HG02840 (cell line): ENCODE results near the gene SLC16A9.
A peak's percentile ranks its signal among the peaks of the same experiment; 100 is the strongest.

Experiments
- ATAC-seq: cut with Tn5 transposase; IDR thresholded peaks from one replicate; pipeline ENCODE4 v1.9.1; 2021; ENCODE audit warnings: mild to moderate bottlenecking, moderate library complexity, moderate number of reproducible peaks; ENCODE audit not compliant: unreplicated experiment, low FRiP score

The SLC16A9 gene

DNA sequence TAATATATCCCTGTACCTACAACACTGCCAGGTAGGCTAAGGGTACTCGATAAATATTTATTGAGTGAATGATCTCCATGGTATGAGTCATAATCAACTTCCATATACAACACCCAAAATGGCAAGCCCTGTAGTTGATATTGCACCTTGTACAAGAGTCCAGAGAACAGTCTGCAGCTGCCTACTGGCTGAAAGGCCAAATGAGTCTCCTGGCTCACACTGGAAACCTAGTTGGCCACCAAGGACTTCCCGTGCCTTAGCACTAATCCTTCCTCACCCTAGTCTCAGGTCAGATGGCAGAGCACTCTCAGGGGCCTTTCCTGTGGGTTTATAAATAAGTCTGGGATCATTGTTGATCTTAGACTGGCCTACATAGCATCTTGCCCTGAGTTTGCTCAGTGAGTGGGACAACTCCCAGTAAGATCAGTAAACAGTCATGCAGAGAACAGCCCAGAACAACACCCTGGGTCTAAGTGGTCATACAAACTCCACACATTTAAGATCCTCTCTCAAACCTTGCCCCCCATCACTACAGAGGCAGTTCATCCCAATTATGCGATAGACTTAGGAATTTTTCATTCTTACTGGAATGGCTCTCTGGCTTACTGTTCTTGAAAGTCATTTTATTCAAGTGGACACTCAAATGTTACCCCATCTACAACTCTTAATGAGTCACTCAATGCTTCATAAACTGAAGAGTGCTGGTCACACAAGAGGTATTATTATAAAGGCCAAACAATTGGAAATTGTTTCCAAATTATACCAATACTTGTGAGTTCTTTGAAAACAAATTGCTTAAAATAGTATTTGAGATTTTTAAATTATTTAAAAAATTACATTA, 14.7 kb upstream of the SLC16A9 start:
- ATAC-seq: no peak

DNA sequence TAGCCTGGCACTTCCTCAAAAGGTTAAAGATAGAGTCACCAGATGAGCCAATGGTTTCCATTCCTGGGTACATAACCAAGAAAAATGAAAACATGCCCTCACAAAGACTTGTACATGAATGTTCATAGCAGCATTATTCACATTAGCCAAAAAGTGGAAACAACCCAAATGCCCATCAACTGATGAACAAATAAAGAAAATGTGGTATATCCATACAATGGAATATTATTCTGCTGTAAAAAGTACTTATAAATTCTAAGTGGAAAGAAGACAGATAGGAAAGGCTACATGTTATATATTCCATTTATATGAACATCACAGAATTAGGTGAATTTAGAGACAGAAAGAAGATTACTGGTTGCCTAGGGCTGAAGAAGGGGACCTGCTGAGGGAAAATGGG, 10.7 kb upstream of the SLC16A9 start:
- ATAC-seq: no peak

DNA sequence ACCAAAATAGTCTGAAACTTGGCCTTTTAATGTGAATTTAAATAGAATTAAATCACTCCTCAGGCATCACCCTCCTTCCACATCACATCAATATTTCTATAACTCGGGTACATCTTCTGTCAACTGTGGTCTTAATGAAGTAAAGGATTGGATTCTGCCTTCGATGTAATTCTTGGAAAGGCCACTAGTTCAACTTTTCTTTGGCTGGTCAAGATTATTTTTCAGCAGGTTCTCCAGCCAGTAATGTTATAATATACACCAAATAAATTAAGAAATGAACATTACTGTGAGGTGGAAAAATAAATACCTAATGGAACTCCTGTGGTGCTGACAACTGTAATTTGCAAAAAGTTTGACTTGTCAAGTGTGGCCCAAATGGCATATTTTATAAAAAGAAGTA, 9.7 kb upstream of the SLC16A9 start:
- no peak for ATAC-seq

DNA sequence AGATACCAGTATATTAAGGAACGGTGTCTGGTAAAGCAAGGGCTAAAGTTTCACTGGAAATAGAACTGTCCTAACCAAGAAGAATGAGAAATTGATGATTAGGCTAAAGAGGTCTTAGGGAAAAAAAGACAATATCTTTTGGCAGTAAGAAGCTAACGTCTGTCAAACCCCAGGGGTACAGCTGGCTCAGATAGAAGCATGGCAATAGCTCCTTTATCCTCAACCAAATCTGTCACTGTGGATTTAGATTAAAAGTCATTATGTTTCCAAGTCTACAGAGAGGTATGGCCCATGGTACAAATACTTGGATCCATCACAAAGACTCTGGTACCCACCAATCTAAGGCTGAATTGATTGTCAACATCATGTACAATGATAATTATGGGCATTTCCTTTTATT, 8.6 kb upstream of the SLC16A9 start:
- ATAC-seq: no peak

DNA sequence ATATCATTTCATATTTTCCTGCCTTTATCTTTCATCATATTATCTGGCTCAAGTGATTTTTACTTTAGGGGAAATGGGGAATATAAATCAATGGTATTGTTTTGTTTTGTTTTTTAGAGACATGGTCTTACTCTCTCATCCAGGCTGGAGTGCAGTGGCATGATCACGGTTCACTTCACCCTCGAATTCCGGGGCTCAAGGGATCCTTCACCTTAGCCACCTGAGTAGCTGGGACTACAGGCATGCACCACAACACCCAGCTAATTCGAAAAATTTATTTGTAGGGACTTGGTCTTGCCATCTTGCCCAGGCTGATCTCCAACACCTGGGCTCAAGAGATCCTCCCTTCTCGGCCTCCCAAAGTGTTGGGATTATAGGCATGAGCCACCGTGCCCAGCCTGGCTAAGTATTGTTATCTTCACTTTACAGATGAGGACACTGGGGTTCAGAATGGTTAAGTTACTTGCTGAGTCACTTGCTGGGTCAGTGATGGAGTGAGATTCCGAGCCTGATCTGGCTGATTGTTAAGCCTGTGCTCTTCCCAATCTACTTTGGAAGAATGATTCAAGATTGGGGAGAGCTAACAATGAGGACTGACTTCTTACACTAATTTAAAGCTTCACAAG, 3.7 kb upstream of the SLC16A9 start:
- no peak for ATAC-seq

DNA sequence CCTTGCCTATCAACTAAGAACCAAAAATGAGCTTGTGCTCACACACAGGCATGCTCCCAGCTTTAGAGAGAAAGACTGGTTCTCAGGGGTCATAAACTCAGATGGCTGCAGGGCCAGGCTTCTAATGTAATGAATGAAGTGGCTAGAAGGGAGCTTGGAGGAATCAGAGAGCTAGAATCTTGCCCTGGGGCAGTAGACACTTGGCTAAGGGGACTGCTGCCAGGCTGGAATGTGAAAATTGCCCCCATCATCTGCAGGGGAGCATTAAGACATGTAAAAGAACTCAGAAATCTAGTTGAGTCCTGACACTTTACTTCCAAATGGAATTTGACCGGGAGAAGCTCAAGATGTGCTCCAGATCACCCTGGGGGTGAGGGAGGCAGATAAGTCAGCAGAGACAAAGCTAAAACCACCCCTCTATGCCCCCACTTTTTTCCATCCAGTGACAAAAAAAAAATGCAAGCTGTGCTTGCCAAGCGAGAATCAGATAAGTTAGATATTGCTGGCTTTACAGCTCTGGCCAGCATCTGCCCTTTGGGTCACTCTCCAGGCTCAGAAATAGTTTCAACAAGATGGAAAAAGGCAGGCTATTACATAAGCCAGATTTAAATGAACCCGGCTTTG, 2.3 kb upstream of the SLC16A9 start:
- ATAC-seq: no peak

DNA sequence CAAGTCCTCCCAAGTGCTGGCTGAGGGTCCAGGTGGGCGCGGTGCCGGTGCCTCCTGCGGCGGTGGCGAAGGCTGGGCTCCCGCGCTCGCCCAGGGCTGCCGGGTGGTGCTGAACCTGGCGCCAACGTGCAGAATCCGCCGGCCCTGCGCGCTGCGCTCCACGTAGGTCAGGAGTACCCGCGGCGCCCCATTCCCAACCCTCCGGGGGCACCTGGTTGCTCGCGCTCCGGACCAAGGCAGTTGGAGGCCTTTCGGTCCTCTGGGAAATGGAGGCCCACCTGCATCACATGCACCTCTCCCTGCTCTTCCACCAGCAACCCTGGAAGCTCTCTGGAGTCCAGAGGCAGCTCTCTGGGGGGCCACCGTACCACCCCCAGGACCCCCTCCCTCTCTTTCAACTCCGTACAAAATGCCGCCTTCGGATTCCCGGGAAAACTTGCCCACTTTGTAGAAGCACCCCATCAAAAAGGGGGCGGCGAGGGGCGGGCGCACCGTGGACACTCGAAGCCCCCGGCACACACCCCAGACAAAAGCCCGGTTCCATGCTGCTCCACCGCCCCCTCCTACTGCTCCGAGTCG, 745 bp downstream of the SLC16A9 start:
- ATAC-seq: peak; percentile 23

DNA sequence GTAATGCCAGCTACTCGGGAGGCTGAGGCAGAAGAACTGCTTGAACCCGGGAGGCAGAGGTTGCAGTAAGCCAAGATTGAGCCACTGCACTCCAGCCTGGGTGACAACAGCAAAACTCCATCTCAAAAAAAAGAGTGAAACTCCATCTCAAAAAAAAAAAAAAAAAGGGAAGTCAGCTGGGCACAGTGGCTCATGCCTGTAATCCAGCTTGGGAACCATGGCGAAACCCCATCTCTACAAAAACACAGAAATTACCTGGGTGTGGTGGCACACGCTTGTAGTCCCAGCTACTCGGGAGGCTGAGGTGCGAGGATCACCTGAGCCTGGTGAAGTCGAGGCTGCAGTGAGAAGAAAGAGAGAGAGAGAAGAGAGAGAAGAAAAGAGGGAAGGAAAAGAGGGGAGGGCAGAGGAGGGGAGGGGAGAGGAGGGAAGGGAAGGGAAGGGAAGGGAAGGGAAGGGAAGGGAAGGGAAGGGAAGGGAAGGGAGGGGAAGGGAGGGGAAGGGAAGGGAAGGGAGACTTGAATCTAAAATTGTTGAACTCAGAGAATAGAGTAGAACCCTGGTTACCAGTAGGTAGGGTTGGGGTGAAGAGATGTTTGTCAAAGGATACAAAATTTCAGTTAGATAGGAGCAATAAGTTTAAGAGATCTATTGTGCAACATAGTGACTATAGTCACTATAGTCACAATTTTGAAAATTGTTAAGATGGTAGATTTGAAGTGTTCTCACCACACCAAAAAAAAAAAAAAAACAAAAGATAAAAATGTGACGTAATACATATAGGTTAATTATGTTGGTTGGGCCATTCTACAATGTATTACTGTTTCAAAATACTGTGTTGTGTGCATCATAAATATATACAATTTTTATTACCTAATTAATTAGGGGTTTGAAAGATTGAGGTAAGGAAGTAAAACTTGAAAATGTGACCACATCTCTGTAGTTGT, 2.5 kb downstream of the SLC16A9 start:
- ATAC-seq: no peak

DNA sequence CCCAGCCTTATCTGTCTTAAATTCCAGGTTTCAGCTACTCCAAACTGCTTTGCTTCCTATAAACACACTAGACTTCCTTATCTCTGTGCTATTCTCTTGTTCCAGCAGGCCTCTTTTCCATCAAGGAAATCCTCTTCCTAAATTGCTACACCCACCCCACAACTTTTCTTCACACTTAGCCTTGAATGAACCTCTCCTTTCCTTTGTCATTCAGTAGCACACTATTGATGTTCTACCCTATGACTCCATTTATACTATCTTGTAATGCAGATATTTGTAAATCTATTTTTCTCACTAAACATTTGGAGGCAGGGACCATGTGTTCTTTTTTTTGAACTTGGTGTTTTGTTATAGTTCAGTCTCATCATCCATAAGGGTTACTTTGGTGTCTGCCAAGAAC, 3.7 kb downstream of the SLC16A9 start:
- ATAC-seq: no peak

DNA sequence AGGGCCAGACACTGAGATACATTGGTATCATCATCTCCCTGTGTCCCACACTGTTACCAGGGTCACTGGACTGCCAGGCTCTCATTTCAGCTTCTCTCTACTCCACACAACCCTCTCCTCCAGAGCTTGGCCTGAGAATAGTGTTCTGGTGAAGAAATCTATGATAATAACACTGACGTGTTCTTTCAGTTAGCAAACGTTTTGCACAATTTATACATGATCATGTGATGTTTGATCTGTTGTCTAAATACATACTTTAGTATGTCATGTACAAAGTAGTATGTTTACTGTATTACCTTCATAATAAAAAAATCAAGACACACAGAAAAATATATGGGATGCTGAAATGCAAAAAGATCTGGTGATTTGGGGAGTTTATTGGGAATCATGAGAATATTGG, 5.0 kb downstream of the SLC16A9 start:
- ATAC-seq: no peak

DNA sequence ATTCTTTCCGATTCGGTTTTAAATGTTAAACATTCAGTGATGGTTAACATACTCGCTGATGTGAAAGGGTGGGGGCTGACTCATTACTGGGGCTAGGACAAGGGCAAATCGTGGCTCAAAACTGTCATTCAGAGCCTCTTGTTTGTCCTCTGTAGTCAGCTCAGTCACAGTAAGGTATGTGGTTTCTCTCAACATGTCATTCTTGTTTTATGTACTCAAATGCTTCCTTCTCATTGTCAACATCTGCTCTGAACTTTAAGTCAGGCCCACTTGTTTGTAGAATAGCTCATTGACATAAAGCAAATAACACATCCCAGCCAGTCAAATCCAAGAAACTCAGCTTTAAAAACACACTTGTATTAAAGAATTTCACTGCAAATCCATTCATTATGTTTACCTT, 7.3 kb downstream of the SLC16A9 start:
- ATAC-seq: no peak

DNA sequence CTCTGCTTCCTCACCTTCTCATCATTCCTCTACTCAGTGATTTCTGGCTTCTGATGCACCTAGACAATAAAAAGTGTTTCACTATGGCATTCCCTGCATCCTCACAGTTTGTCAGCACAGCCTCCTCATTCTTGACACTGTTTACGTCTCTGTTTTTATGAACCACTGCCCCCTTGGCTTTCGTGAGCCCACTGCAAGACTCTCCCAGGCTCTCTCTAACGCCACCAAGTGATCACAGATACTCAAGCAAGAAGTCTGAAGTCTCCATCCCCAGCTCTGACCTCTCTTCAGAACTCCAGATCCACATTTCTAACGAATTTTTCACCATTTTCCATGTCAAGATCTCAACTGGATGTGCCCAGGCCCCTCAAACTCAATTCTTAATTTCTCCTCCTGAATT, 8.9 kb downstream of the SLC16A9 start:
- no peak for ATAC-seq

DNA sequence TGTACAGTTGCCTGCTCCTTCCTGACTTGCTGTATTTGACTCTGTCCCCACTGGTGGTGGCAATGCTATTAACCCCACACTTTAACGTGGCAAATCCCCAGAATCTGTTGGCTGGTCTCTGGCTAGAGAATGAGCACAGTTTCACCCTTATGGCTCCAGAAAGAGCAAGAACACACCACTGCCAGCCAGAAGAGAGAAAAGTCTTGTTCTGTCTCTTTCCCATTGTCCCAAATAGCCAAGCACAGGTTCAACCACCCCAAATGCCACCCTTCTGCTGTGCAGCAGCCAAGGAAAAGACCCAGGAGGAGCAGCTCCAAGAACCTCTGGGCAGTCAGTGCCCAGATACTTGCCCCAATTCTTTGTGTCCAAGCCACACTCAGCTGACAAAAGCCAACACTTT, 11.3 kb downstream of the SLC16A9 start:
- no peak for ATAC-seq

DNA sequence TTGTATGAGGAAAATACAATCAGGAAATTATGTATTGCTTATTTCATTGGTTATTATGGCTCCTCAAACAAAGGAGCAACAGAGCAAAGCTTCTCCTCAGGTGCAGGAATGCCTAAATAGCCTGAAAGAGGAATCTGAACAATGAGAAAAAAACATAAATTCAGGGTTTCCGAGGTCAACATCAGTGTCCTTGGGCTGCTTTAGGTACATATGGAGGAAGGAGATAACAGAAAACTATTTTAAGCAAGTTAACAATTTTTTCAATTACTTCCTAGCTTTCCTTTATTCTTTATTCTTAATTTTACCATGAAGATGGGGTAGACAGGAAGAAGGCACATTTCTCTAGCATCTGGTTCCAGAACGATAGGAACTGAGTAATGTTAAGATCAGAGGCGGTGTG, 14.0 kb downstream of the SLC16A9 start:
- no peak for ATAC-seq

DNA sequence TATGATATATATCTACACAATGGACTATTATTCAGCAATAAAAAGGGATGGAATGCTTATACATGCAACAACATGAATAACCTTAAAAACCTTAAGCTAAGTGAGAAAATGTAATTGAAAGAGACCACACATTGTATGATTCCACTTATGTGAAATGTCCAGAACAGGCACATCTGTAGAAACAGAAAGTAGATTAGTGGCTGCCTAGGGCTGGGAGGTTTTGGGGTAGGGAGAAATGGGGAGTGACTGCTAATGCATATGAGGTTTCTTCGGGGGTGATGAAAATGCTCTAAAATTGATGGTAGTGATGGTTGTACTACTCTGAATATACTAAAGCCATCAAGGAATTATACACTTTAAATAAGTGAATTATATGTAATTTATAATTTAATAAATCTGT, 14.7 kb downstream of the SLC16A9 start:
- ATAC-seq: no peak

DNA sequence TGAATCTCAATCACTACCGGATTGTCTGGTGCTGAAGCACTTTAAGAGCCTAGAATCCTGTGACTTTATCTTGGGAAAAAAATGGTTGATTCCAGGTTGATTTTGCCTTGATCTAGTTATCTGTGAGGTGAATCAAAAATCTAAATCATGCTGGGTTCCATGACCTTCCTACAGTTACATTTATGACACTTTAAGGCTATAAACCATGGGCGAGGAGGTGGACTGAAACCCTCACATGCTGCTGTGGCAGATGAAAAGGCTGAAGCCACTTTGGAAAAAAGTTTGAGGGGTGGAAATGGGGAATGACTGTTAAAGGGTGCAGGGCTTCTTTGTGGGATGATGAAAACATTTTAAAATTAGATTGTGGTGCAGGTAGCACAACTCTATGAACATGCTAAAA, 17.5 kb downstream of the SLC16A9 start:
- no peak for ATAC-seq

DNA sequence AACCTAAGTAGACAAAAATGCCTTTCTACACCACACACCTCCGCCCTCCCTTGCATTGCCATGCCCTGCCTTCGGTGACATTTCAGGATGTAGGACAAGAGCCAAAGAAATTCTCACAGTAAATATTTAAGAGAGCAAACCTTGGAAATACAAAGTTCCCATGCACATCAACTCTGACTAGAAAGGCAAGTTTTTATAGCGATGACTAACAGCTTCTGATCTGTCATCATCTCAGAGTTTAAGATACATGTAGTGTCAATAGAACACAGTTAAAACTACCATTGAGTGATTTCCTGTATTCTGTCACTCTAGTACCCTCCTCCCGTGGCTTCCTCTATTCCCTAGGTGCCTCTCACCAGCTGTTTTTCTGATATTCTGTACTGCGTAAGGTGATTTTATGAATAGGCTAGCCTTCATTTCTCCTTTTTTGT, 20.7 kb downstream of the SLC16A9 start:
- no peak for ATAC-seq

DNA sequence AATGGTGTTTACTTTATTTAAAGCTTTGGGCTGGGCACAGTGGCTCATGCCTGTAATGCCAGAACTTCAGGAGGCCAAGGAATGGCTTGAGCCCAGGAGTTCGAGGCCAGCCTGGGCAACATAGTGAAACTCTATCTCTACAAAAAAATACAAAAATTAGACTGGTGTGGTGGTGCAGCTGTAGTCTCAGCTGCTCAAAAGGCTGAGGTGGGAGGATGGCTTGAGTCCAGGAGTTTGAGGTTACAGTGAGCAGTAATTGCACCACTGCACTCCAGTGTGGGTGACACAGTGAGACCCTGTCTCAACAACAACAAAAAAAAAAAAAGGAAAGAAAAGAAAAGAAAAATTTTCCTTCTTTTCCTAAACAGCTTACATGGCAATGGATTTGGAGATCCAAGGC, 22.0 kb downstream of the SLC16A9 start:
- ATAC-seq: no peak

DNA sequence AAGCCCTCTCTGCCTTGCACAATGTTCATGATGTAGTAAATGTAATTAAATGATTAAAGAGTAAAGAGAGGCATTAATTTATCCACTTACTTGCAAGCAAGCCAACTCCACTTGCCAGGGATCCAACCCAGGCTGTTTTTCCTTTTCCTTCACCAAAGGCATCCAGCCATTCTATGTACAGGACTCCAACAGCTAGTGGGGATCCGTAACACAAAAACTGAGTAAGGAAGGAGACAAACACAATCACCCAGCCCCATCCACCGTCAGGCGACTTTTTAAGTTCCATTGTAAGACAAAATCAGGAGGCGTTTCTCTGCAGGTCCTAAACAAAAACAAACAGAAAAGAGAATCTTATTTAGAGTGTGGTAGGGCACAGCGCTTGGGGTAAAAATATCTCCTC, 25.6 kb downstream of the SLC16A9 start:
- ATAC-seq: no peak
